ENCODE data around the gene PMF1.

PMF1 gene

GRCh38 chr1:156276966-156277381, 64.2 kb downstream of the PMF1 start:
- Histone ChIP-seq H3K27ac (ENCODE audit: low read depth, low read length) (no peak overlapping the region), H3K4me1 (ENCODE audit: insufficient read depth, low read length) (peaks cover 8% of the 10 kb centered on the region; the same call in 1 of the 2 replicates), H3K9me3 (ENCODE audit: insufficient read depth, low read depth, low read length) (no peaks in the 10 kb centered on the region), H3K27me3 (ENCODE audit: insufficient read depth, low read length) (no peaks in the 10 kb centered on the region), H3K9ac (ENCODE audit: low read depth, low read length) (no peak overlapping the region), H3K4me3 (ENCODE audit: low read length) (no peak overlapping the region), H3K36me3 (ENCODE audit: insufficient read depth, low read length) (peaks cover 87% of the 10 kb centered on the region)
- 97% methylated on average over 6 of the region's 6 CpGs for WGBS

GRCh38 chr1:156279837-156280236, 67.0 kb downstream of the PMF1 start:
- H3K36me3 ChIP-seq (ENCODE audit: insufficient read depth, low read length): peaks cover 59% of the 10 kb centered on the region
- H3K27ac ChIP-seq (ENCODE audit: low read depth, low read length): no peak overlapping the region
- no peak overlapping the region for H3K9ac ChIP-seq (ENCODE audit: low read depth, low read length)

GRCh38 chr1:156281281-156281680, 68.5 kb downstream of the PMF1 start:
- Histone ChIP-seq H3K27me3 (ENCODE audit: insufficient read depth, low read length) (no peaks in the 10 kb centered on the region), H3K4me1 (ENCODE audit: insufficient read depth, low read length) (peaks cover 18% of the 10 kb centered on the region; the same call in 1 of the 2 replicates), H3K9me3 (ENCODE audit: insufficient read depth, low read depth, low read length) (no peaks in the 10 kb centered on the region), H3K4me3 (ENCODE audit: low read length) (peak overlapping the region; percentile 84), H3K36me3 (ENCODE audit: insufficient read depth, low read length) (peaks cover 45% of the 10 kb centered on the region), H3K27ac (ENCODE audit: low read depth, low read length) (no peak overlapping the region), H3K9ac (ENCODE audit: low read depth, low read length) (peak overlapping the region; percentile 98)
- WGBS: 66% methylated on average over 8 of the region's 8 CpGs

More at GRCh38 chr1:156279837-156280236, 67.0 kb downstream of the PMF1 start:
- Histone ChIP-seq H3K27me3 (ENCODE audit: insufficient read depth, low read length) (no peaks in the 10 kb centered on the region), H3K9me3 (ENCODE audit: insufficient read depth, low read depth, low read length) (no peaks in the 10 kb centered on the region), H3K4me1 (ENCODE audit: insufficient read depth, low read length) (peaks cover 18% of the 10 kb centered on the region; the same call in 1 of the 2 replicates), H3K4me3 (ENCODE audit: low read length) (no peak overlapping the region)
- 92% methylated on average over 1 of the region's 3 CpGs for WGBS

- Histone ChIP-seq H3K4me3 (ENCODE audit: low read length) (peak overlapping the region; percentile 84), H3K36me3 (ENCODE audit: insufficient read depth, low read length) (peaks cover 39% of the 10 kb centered on the region), H3K9me3 (ENCODE audit: insufficient read depth, low read depth, low read length) (no peaks in the 10 kb centered on the region), H3K4me1 (ENCODE audit: insufficient read depth, low read length) (peaks cover 18% of the 10 kb centered on the region; the same call in 1 of the 2 replicates), H3K27ac (ENCODE audit: low read depth, low read length) (peak overlapping the region; percentile 98), H3K9ac (ENCODE audit: low read depth, low read length) (peak overlapping the region; percentile 98), H3K27me3 (ENCODE audit: insufficient read depth, low read length) (no peaks in the 10 kb centered on the region)
- 11% methylated on average over 22 of the region's 22 CpGs for WGBS
These were observed 69.1 kb downstream of the PMF1 start for GRCh38 chr1:156281693-156282478.

GRCh38 chr1:156282479-156283222, 69.8 kb downstream of the PMF1 start, which contains the start of gene SMG5:
Gene SMG5 (minus strand): TSS chr1:156282825. CDS start chr1:156282680, 145 bp downstream.
- Histone ChIP-seq H3K4me3 (ENCODE audit: low read length) (peak within 1 kb of the TSS; percentile 84), H3K27ac (ENCODE audit: low read depth, low read length) (peak within 1 kb of the TSS; percentile 98), H3K9me3 (ENCODE audit: insufficient read depth, low read depth, low read length) (no peaks in the 10 kb centered on the region), H3K27me3 (ENCODE audit: insufficient read depth, low read length) (no peaks in the 10 kb centered on the region), H3K9ac (ENCODE audit: low read depth, low read length) (peak within 1 kb of the TSS; percentile 98), H3K36me3 (ENCODE audit: insufficient read depth, low read length) (peaks cover 32% of the 10 kb centered on the region), H3K4me1 (ENCODE audit: insufficient read depth, low read length) (peaks cover 18% of the 10 kb centered on the region; the same call in 1 of the 2 replicates)
- under 1% methylated on average over 50 of the region's 50 CpGs for WGBS

- whole genome bisulfite sequencing: 73% methylated on average over 1 of the region's 1 CpG
- peak overlapping the region; percentile 84 for H3K4me3 ChIP-seq (ENCODE audit: low read length)
- peak overlapping the region; percentile 98; the same call in 1 of the 2 replicates for H3K27ac ChIP-seq (ENCODE audit: low read depth, low read length)
- peaks cover 24% of the 10 kb centered on the region for H3K36me3 ChIP-seq (ENCODE audit: insufficient read depth, low read length)
- peaks cover 18% of the 10 kb centered on the region; the same call in 1 of the 2 replicates for H3K4me1 ChIP-seq (ENCODE audit: insufficient read depth, low read length)
- H3K9me3 ChIP-seq (ENCODE audit: insufficient read depth, low read depth, low read length): no peaks in the 10 kb centered on the region
- no peaks in the 10 kb centered on the region for H3K27me3 ChIP-seq (ENCODE audit: insufficient read depth, low read length)
- H3K9ac ChIP-seq (ENCODE audit: low read depth, low read length): peak overlapping the region; percentile 98
These were observed 70.7 kb downstream of the PMF1 start for GRCh38 chr1:156283521-156283920.

GRCh38 chr1:156284112-156284511, 71.3 kb downstream of the PMF1 start, which contains the start of gene TMEM79:
Gene TMEM79 (plus strand): TSS chr1:156284325. CDS start chr1:156285227, 902 bp downstream.
- peak within 1 kb of the TSS; percentile 98 for H3K27ac ChIP-seq (ENCODE audit: low read depth, low read length)
- WGBS: 96% methylated on average over 7 of the region's 7 CpGs

GRCh38 chr1:156284757-156285156, 72.0 kb downstream of the PMF1 start:
- Histone ChIP-seq H3K9ac (ENCODE audit: low read depth, low read length) (no peak overlapping the region), H3K36me3 (ENCODE audit: insufficient read depth, low read length) (peaks cover 17% of the 10 kb centered on the region), H3K27me3 (ENCODE audit: insufficient read depth, low read length) (no peaks in the 10 kb centered on the region), H3K27ac (ENCODE audit: low read depth, low read length) (no peak overlapping the region), H3K4me3 (ENCODE audit: low read length) (peak overlapping the region; percentile 27; the same call in 1 of the 2 replicates), H3K4me1 (ENCODE audit: insufficient read depth, low read length) (peaks cover 18% of the 10 kb centered on the region; the same call in 1 of the 2 replicates), H3K9me3 (ENCODE audit: insufficient read depth, low read depth, low read length) (no peaks in the 10 kb centered on the region)
- 90% methylated on average over 4 of the region's 4 CpGs for WGBS

More at GRCh38 chr1:156284112-156284511, 71.3 kb downstream of the PMF1 start, which contains the start of gene TMEM79:
- Histone ChIP-seq H3K27me3 (ENCODE audit: insufficient read depth, low read length) (no peaks in the 10 kb centered on the region), H3K4me3 (ENCODE audit: low read length) (peak within 1 kb of the TSS; percentile 84), H3K36me3 (ENCODE audit: insufficient read depth, low read length) (peaks cover 21% of the 10 kb centered on the region), H3K4me1 (ENCODE audit: insufficient read depth, low read length) (peaks cover 18% of the 10 kb centered on the region; the same call in 1 of the 2 replicates), H3K9me3 (ENCODE audit: insufficient read depth, low read depth, low read length) (no peaks in the 10 kb centered on the region), H3K9ac (ENCODE audit: low read depth, low read length) (peak within 1 kb of the TSS; percentile 98)

GRCh38 chr1:156285437-156285836, 72.6 kb downstream of the PMF1 start:
- Histone ChIP-seq H3K27me3 (ENCODE audit: insufficient read depth, low read length) (no peaks in the 10 kb centered on the region), H3K9me3 (ENCODE audit: insufficient read depth, low read depth, low read length) (no peaks in the 10 kb centered on the region), H3K27ac (ENCODE audit: low read depth, low read length) (no peak overlapping the region), H3K4me3 (ENCODE audit: low read length) (no peak overlapping the region), H3K4me1 (ENCODE audit: insufficient read depth, low read length) (peaks cover 18% of the 10 kb centered on the region; the same call in 1 of the 2 replicates), H3K9ac (ENCODE audit: low read depth, low read length) (no peak overlapping the region), H3K36me3 (ENCODE audit: insufficient read depth, low read length) (peaks cover 11% of the 10 kb centered on the region; the same call in 1 of the 2 replicates)
- 97% methylated on average over 21 of the region's 21 CpGs for WGBS

- 96% methylated on average over 8 of the region's 8 CpGs for WGBS
- H3K27ac ChIP-seq (ENCODE audit: low read depth, low read length): no peak overlapping the region
These were observed 73.3 kb downstream of the PMF1 start for GRCh38 chr1:156286061-156286460.

More at GRCh38 chr1:156286061-156286460, 73.3 kb downstream of the PMF1 start:
- Histone ChIP-seq H3K9me3 (ENCODE audit: insufficient read depth, low read depth, low read length) (no peaks in the 10 kb centered on the region), H3K4me3 (ENCODE audit: low read length) (no peak overlapping the region), H3K9ac (ENCODE audit: low read depth, low read length) (no peak overlapping the region), H3K27me3 (ENCODE audit: insufficient read depth, low read length) (no peaks in the 10 kb centered on the region), H3K36me3 (ENCODE audit: insufficient read depth, low read length) (peaks cover 8% of the 10 kb centered on the region; the same call in 1 of the 2 replicates), H3K4me1 (ENCODE audit: insufficient read depth, low read length) (peaks cover 16% of the 10 kb centered on the region; the same call in 1 of the 2 replicates)
